Tibial nerve (tissue), 4 donors: ENCODE results near the gene RFX4.

ENCODE experiments used
- CTCF ChIP-seq, 5 experiments: fragments of 200-600 bp in 3 of 5; fragments of 450-650 bp in 2 of 5; sonication (generic) in 3 of 5; IDR thresholded peaks; one replicate each; pipeline ENCODE4 v1.5.1; 2016 to 2019; ENCODE audit warnings: antibody characterized with exemption in 5 of 5, mild to moderate bottlenecking in 3 of 5, moderate library complexity in 2 of 5
- EP300 ChIP-seq, 2 donors: sonication (generic); formaldehyde crosslinking; IDR thresholded peaks; one replicate each; pipeline ENCODE4 v1.6.1; 2017; ENCODE audit warnings: antibody characterized with exemption in 2 of 2, mild to moderate bottlenecking in 1 of 2
- POLR2A ChIP-seq, 2 donors: fragments of 450-650 bp; IDR thresholded peaks; one replicate each; pipeline ENCODE4 v1.6.1; 2017; ENCODE audit warnings: antibody characterized with exemption in 2 of 2, mild to moderate bottlenecking in 2 of 2, moderate library complexity in 2 of 2

GRCh38 chr12:106723416-106723815 lies 140.6 kb downstream of the RFX4 start:
- TF ChIP-seq CTCF (IDR thresholded peaks at IDR 0.05) (no peak), POLR2A (IDR thresholded peaks at IDR 0.05) (no peak), EP300 (IDR thresholded peaks at IDR 0.05) (no peak)
